ENCODE measurements around the gene KRTAP13-3. TPM values are rescaled to one million over a fixed set of nuclear protein-coding genes. Genes with fewer than 3 reads are reported as not detected.
A peak's percentile ranks its signal among the peaks of the same experiment; 100 is the strongest.

The KRTAP13-3 gene
- total RNA-seq, 1 donor from 2014 or later, result not detected

DNA sequence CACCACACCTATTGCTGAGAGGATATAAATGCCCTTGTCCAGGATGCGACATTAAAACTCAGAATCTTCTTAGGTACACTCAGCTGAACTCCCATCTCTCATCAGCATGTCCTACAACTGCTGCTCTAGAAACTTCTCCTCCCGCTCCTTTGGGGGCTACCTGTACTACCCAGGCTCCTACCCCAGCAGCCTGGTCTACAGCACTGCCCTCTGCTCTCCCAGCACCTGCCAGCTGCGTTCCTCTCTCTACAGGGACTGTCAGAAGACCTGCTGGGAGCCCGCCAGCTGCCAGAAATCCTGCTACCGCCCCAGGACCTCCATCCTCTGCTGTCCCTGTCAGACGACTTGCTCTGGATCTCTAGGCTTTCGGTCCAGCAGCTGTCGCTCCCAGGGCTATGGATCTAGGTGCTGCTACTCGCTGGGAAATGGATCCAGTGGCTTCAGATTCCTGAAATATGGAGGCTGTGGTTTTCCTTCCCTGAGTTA is 4.5 kb upstream of the KRTAP13-3 start, which contains the start of gene KRTAP13-4:
KRTAP13-4 (plus strand) TSS at position 51 of the 486 bp plus-strand sequence; CDS start at position 107, 56 bp downstream.
- peaks cover 2% of the 10 kb centered on the region for H3K9me3 Mint-ChIP-seq (ENCODE audit: low read depth)
- no peak within 1 kb of the TSS for H3K4me3 Mint-ChIP-seq (ENCODE audit: unreplicated experiment)
- no peak for DNase-seq (ENCODE audit: low spot score)
- H3K36me3 Mint-ChIP-seq (ENCODE audit: low read depth), result no peaks in the 10 kb centered on the region
- no peak within 1 kb of the TSS for H3K27ac Mint-ChIP-seq (ENCODE audit: unreplicated experiment)
- peaks cover 13% of the 10 kb centered on the region for H3K27me3 Mint-ChIP-seq (ENCODE audit: low read depth)
- H3K4me1 Mint-ChIP-seq (ENCODE audit: low read depth), result no peaks in the 10 kb centered on the region
- TF ChIP-seq, protein P1, sequence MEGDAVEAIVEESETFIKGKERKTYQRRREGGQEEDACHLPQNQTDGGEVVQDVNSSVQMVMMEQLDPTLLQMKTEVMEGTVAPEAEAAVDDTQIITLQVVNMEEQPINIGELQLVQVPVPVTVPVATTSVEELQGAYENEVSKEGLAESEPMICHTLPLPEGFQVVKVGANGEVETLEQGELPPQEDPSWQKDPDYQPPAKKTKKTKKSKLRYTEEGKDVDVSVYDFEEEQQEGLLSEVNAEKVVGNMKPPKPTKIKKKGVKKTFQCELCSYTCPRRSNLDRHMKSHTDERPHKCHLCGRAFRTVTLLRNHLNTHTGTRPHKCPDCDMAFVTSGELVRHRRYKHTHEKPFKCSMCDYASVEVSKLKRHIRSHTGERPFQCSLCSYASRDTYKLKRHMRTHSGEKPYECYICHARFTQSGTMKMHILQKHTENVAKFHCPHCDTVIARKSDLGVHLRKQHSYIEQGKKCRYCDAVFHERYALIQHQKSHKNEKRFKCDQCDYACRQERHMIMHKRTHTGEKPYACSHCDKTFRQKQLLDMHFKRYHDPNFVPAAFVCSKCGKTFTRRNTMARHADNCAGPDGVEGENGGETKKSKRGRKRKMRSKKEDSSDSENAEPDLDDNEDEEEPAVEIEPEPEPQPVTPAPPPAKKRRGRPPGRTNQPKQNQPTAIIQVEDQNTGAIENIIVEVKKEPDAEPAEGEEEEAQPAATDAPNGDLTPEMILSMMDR (IDR thresholded peaks at IDR 0.05), result no peak

DNA sequence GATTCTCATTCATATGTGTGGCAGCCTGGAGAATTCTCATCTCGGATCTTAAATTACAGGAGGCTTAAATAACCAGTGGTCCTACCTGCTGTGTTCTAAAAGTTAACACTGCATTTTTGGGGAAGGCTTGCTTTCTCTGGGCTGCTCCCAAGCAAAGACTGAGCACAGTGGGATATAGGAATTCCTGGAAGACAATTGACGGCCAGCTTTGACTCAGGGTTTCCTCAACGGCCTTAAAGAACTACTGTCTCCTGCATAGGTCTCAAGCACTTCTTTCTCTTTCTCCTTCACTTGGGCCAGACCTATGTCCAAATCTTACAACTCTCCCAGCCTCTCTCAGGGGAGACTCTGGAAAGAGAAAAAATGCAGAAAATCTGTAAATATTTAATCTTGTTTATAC is 1.0 kb upstream of the KRTAP13-3 start:
- peaks cover 2% of the 10 kb centered on the region for H3K9me3 Mint-ChIP-seq (ENCODE audit: low read depth)
- H3K4me1 Mint-ChIP-seq (ENCODE audit: low read depth), result no peaks in the 10 kb centered on the region
- no peak overlapping the region for H3K4me3 Mint-ChIP-seq (ENCODE audit: unreplicated experiment)
- TF ChIP-seq, protein P1 (IDR thresholded peaks at IDR 0.05), result no peak
- peaks cover 8% of the 10 kb centered on the region for H3K27me3 Mint-ChIP-seq (ENCODE audit: low read depth)
- no peak overlapping the region for H3K27ac Mint-ChIP-seq (ENCODE audit: unreplicated experiment)
- H3K36me3 Mint-ChIP-seq (ENCODE audit: low read depth), result no peaks in the 10 kb centered on the region
- no peak for DNase-seq (ENCODE audit: low spot score)

DNA sequence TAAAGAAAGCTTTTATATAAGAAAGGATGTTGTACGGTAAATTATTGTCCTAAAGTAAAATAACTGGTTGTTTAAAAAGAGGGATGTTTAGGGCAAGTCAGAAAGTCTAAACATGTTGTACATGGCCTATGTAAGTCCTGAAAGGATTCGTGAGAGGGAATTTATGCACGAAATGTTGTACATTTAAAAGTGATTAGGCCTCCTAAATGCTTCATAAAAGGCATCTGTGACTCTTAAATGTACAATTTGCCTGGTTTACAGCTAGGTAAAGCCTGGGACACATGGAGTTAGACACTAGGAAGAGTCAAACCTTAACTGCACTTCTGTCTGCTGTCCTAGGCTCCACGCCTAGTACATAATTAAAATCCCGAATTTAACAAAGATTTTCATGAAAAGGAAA is 9.7 kb downstream of the KRTAP13-3 start:
- Mint-ChIP-seq H3K4me3 (ENCODE audit: unreplicated experiment) (no peak overlapping the region), H3K27me3 (ENCODE audit: low read depth) (peaks cover 9% of the 10 kb centered on the region)

DNA sequence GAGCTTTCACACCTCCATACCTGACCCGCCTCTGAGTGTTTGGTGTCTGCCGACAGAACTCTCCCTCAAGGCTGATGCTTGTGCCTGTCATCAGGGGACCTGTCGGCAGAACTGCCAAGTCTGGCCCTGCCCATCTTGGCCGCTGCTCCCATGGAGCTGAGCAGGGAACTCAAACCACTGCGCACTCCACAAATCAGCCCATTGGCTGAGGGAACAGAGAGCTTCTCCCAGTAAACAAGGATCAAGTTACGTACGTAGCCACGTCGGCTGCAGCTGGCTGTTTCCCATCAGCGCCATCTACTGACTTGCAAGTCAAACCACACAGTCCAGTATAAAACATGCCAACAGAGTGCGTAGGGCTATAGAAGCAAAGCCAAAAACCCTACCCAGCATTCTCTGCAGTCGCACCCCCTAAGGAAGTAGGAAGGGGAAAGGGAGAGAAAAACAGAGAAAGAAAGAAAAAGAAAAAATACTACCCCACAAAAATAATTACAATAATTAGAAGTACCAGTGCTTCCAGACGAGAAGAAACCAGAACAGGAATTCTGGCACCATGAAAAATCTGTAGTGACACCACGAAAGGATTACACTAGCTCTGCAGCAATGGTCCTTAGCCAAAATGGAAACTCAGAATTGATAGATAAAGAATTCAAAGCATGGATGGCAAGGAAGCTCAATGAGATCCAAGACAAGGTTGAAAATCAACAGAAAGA is 16.8 kb downstream of the KRTAP13-3 start:
- no peak overlapping the region for H3K27ac Mint-ChIP-seq (ENCODE audit: unreplicated experiment)
- H3K4me1 Mint-ChIP-seq (ENCODE audit: low read depth), result peaks cover 7% of the 10 kb centered on the region
- peak overlapping the region; percentile 55 for H3K4me3 Mint-ChIP-seq (ENCODE audit: unreplicated experiment)
- H3K27me3 Mint-ChIP-seq (ENCODE audit: low read depth), result peaks cover 11% of the 10 kb centered on the region
- peaks cover 6% of the 10 kb centered on the region for H3K9me3 Mint-ChIP-seq (ENCODE audit: low read depth)
- peak; percentile 69 for DNase-seq (ENCODE audit: low spot score)
- TF ChIP-seq, protein P1 (IDR thresholded peaks at IDR 0.05), result peak; percentile 79
- H3K36me3 Mint-ChIP-seq (ENCODE audit: low read depth), result no peaks in the 10 kb centered on the region

More for the DNA sequence above, 9.7 kb downstream of the KRTAP13-3 start:
- no peak overlapping the region for H3K27ac Mint-ChIP-seq (ENCODE audit: unreplicated experiment)
- H3K9me3 Mint-ChIP-seq (ENCODE audit: low read depth), result peaks cover 7% of the 10 kb centered on the region
- H3K36me3 Mint-ChIP-seq (ENCODE audit: low read depth), result no peaks in the 10 kb centered on the region
- DNase-seq (ENCODE audit: low spot score), result no peak
- TF ChIP-seq, protein P1 (IDR thresholded peaks at IDR 0.05), result no peak
- no peaks in the 10 kb centered on the region for H3K4me1 Mint-ChIP-seq (ENCODE audit: low read depth)

DNA sequence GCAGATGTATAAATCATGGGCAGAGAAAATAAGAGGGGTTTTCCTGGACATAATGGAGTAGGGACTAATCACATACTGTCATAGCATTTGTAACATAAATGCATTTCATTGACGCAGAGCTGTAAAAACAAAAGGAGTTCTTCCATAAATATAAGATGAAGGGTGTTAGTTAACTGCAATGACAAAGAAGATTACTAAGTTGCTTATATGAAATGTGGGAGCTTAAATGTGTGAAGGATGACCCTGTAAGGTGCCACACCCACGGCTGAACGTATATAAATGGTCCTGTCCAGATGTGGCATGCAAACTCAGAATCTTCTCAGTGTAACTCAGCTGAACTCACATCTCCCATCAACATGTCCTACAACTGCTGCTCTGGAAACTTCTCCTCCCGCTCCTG is 30.0 kb downstream of the KRTAP13-3 start, which contains the start of gene KRTAP13-1:
KRTAP13-1 (plus strand) TSS at position 301 of the 400 bp plus-strand sequence; CDS start at position 357, 56 bp downstream.
- Mint-ChIP-seq H3K27ac (ENCODE audit: unreplicated experiment) (no peak within 1 kb of the TSS), H3K36me3 (ENCODE audit: low read depth) (no peaks in the 10 kb centered on the region), H3K4me3 (ENCODE audit: unreplicated experiment) (no peak within 1 kb of the TSS), H3K9me3 (ENCODE audit: low read depth) (peaks cover 4% of the 10 kb centered on the region), H3K4me1 (ENCODE audit: low read depth) (no peaks in the 10 kb centered on the region), H3K27me3 (ENCODE audit: low read depth) (peaks cover 9% of the 10 kb centered on the region)
- no peak for DNase-seq (ENCODE audit: low spot score)
- TF ChIP-seq, protein P1 (IDR thresholded peaks at IDR 0.05), result no peak

All from chondrocyte (in vitro differentiated cells).